Kidney tubule cell (primary cell): ENCODE measurements around the gene RNF17.
"Not testable (repeated sequence)": the region's sequence is repeated elsewhere in the genome, so short reads cannot be mapped to it uniquely, and the experiment has no call there.

Experiments used
- DNase-seq: peaks from one replicate; pipeline ENCODE4 v3.0.0-alpha.2; 2018; ENCODE audit warnings: low spot score

RNF17 gene

DNA sequence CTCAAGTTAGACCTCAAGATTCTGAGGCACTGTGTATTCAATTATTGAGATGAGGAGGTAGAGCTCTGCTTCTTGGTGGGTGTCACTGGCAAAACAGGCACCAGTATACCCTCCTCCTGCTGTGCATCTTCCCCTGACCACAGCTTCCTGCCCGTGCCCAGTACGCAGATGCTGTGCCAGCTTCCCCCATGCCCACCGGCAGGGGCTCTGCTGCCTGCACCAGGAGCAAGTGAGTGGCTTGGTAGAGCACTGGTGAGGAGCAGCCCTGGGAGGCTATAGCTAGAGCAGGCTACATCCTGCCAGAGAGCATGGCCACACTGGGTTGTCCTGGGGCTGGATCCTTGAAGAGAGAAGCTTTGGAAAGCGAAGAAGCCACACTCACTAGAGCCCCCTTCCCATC lies 21.0 kb upstream of the RNF17 start:
- DNase-seq, result no peak

DNA sequence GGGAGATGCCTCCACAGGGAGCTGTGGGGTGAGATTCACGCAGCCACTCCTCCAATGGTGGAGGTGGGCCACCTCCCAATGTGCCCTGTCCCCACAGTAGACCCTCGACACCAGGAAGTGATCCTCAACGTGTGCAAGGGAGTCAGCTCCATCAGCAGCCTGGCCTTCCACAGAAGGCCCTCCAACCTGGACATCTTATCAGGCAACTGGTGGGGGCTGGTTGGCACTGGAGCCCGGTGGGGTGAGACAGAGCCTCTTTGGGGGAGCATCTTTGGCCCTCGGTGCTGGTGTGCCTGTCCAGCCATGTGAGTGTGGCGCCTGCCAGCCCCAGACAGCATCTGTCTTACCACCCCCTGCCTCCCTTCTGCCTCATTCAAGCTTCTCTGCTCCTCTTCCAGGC lies 19.7 kb upstream of the RNF17 start:
- DNase-seq, result no peak

DNA sequence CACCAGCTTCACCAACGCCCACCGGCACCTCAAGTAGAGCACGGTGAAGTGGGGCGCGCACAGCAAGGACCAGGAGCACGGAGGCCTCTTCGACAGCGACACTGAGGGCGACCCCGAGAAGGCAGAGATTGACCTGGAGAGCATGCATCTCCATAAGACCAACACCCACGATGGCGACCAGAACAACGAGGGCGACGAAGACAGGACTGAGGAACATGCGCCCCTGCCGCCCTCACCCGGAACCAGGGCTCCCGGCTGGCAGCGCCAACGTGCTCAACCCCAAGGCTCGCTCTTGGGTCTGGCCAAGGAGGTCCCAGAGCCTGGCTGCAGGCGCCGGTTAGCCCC lies 18.5 kb upstream of the RNF17 start:
- DNase-seq, result no peak

DNA sequence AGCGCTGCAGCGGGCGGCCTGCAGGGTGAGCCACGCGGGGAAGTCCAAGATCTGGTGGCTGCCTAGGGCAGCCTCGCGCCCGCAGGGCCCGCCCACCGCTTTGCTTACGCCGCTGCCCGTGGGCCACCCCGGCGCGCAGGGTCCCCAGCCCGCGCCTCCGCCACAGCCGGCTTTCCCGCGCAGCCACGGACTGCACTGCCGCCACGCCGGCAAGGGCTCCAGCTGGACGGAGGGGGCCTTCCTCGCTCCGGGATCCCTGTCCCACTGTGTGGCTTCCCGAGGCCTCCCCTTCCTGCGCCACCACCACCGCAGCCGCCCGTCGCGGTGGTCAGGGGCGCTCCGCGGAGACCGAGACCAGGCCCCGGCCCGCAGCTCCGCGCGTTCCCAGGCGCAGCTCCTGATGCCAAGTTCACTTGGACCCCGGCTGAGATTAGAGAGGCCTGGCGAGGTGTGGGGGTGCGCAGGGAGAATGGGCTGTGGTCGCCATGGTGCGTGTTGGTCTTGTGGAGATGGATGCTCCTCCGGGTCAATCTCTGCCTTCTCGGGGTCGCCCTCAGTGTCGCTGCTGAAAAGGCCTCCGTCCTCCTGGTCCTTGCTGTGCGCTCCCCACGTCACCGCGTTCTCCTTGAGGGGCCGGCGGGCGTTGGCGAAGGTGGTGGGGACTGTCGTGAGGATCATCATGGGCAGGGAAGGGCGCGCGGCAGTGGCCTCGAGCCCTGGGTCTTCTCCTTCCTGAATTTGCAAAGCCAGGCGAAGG lies 17.9 kb upstream of the RNF17 start:
- DNase-seq, result no peak

DNA sequence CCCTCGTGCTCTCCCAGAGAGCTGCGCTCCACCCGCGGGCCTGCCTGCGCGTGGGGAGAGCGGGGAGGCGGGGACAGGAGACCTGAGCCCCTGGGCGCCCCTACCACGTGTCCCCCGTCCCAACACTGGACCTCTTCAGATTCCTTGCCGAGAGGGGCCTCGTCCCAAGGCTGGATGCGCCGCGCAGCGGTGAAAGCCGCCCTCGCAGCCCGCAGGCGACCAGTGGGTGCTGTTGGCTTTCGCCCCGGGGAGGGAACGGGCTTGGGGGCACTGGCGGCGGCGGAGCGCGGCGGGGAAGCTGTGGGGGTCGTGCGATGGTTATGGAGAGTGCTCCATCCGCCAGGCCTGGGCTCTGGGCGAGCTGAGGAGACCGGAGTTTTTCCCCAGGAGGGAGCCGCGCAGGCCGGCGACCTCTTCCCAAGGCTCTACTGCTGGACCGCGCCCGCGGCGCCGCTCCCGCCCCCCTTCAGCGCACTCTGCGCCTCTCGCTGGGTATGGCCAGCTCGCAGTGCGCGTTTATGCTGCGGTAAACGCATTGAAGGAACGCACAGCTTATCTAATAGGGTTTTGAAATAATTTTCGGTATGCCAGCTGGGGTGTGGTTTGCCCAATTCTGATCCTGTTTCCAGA lies 17.2 kb upstream of the RNF17 start:
- peak; percentile 26 for DNase-seq

DNA sequence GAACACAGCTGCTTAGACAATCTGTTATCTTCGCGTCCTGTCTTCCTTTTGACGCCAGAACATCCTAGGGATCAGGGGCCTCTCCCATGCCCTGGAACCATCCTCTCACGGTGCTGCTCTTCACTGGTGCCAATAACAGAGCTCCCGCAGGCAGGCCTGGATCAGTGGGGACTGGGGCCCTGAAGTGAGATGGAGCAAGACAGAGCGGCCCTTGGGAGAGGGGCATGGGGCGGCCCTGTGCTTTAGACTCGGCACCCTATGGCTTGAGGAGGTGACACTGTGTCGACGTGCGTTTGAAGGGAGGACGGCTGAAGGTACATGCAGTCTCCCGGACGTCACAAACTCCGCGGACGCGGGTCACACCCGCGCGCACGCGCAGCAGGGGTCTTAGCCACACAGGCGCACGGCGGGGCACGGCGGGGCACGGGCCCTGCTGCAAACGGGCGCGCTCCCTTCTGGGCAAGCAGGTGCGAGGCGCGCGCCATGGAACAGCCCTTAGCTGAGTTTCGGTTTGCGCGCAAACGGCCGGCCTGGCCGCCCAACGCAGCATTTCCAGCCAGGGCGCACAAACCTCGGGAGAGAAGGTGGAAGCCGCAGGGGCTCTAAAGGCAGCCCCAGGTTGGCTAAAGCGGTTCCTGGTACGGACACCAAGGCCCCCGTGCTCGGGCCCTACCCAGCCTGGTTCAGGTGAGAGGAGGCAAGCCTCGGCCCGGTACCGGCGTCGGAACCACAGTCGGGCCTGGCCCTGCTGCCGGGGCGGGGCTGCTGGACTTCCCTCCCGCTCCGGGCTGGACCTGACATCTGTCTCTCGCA lies 16.5 kb upstream of the RNF17 start:
- peak; percentile 31 for DNase-seq

DNA sequence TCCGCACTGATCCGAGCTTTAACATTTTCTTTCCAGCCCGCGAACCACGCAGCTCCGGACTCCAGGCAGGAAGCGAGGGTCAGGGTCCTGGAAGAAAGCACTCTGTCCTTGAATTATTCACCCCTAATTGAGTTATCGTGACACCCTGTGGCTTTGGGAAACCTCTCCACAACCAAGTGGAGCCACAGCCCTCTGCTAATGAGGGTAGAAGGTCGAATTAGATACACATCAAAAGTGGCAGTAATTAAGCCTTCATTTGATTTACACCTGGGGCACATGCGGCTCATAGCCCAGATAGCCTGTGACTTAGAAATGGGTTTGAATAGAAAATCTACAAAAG lies 15.9 kb upstream of the RNF17 start:
- DNase-seq, result no peak

DNA sequence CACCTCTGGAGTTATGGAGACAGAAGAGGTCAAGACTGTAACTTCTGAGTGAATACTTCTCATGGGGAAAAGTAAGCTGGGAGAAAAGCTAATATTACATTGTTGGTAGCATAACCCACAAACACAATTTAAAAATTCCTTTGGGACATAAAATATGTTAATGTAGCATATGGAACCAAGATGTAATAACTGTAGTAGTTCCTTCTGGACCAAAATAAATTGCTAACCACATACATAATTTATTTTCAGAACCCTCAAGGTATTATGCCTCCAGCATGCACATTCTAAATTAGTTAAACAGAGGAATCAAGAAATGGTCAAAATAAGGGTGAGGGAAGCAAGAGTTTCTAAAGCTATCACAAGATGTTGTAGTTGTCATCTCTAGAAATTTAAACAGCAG lies 4.8 kb upstream of the RNF17 start:
- DNase-seq, result no peak

DNA sequence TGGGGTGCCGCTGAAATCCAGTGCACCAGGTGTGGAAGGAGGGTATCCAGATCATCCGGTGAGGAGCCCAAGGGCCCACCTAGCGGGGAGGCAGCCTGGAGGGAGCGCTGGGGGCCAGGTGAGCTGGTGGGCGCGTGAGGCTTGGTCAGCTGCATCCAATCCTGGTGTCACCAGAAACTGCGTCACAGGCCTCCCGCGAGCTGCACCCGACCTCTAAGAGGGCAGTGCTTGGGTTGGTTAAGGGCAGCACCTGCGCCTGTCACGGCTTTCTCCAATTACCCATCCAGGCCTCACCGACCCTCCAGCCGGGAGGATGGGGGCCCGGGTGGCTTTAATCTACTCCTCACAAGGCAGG lies 284 bp downstream of the RNF17 start:
- no peak for DNase-seq

DNA sequence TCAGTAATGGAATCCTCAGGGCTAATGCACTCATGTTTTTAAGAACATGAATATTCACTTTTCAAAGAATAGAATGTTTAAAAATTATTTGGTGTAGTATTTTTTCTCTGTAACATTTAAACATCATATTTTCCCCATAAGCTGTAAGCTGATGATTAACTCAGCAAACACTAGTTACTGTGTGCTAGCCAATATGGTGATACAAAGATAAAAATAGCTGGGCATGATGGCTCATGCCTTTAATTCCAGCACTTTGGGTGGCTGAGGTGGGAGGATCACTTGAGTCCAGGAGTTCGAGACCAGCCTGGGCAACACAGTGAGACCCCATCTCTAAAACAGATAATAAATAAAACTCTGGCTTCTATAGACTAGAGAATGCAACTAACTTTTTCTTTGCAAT lies 13.2 kb downstream of the RNF17 start:
- DNase-seq, result no peak

DNA sequence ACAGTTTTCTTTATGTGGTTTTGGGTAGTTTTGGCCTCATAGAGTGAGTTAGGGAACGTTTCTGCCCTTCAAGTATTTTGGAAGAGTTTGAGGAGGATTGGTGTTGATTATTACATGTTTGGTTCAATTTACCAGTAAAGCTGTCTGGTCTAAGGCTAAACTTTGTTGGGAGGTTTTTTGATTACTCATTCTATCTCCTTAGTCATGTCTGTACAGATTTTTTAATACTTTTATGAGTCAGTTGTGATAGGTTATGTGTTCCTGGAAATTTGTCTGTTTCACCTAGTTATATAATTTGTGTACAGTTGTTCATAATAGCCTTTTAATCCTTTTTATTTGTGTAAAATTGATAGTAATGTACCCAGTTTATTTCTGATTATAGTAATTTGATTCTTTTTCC lies 20.4 kb downstream of the RNF17 start:
- DNase-seq, result no peak

DNA sequence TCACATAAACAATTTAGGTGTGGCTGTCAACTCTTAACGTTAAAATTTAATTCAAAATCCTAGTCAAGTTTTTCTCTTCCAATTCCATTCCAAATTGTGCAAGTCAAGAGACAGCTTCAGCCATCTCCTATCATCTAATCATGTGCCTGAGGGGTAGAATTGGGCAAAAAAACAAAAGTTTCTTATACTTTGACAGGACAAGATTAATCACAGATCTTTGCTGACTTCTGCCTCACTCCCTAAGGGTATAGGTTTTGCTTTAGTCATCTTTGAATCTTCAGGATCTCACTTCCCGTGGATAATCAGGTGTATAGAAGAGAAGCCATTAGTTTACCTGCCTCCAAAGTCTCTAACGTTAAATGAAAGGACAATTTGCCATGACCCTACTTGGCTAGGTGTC lies 24.6 kb downstream of the RNF17 start:
- DNase-seq, result no peak

DNA sequence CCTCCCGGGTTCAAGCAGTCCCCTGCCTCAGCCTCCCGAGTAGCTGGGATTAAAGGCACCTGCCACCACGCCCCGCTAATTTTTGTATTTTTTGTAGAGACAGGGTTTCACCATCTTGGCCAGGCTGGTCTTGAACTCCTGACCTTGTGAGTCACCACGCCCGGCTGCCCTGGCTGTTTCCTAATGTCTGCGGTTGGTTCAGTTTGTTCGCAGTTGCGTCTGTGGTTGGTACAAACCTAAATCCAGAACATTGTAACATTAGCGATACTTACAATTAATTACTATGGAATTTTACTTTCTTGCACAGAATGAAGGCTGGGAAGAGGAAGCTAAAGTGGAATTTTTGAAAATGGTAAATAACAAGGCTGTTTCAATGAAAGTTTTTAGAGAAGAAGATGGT lies 38.1 kb downstream of the RNF17 start:
- no peak for DNase-seq

DNA sequence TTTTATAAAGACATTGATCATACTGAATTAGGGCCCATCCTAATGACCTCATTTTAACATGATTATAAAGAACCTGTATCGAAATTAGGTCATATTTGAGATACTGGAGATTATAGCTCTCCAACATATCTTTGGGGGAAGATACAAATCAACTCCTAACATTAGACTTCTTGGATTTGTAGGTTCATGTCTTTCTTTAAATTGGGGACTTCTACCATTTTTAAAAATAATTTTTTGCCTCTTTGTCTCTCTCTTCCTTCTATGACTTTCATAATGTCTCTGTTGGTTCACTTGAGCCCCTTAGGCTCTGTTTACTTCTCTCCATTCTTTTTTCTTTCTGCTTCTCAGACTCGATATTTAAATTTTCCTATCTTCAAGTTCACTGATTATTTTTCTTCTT lies 57.2 kb downstream of the RNF17 start:
- DNase-seq, result no peak

DNA sequence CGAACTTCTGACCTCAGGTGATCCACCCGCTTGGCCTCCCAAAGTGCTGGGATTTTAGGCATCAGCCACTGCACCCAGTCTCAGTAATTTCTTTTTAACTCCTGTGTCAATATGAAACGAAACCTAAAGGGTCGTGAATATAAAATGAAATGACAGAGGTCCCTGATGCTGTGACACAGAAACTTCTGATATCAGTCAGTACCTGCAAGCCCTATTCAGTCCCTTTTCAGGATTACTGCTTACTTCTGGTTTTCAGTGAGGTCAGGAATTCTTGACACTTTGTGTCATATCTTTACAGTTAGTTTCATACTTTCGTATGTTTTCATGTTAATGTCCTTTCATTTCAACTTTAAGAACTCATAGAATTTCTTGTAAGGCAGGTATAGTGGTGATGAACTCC lies 58.7 kb downstream of the RNF17 start:
- no peak for DNase-seq

DNA sequence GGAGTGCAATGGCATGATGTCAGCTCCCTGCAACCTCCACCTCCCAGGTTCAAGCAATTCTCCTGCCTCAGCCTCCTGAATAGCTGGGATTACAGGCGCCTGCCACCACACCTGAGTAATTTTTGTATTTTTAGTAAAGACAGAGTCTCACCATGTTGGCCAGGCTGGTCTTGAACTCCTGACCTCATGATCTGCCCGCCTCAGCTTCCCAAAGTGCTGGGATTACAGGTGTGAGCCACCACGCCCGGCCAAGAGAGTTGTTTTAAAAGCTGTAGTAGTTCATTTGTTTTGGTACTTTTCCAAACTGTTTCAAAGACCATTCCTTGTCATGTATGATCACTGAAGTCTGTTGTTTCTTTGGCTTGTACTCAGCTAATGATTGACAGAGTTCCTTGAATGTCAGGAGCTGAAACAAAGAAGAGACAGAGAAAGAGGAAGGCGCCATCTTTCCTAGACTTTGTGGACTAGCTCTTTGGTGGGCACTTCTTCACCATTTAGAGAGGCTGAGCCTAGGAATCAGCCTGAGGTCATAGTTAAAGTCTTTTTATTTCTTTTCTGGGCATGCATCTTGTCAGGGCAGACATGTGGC lies 59.2 kb downstream of the RNF17 start:
- peak; percentile 6 for DNase-seq

DNA sequence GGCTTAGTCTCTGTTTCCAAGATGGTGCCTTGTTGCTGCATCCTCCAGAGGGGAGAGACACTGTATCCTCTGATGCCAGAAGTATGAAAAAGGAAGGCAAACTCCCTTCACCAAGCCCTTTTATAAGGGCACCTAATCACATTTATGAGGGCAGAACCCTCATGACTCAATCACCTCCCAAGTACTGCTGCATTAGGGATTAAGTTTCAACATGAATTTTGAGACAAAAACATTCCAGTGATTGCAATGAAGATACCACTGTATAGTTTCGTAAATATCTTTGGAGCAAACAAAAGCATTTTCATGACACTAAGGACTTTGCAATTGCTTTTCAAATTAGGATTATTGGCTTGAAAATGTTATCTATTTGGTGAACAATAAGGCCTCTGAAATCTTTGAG lies 63.8 kb downstream of the RNF17 start:
- no peak for DNase-seq

DNA sequence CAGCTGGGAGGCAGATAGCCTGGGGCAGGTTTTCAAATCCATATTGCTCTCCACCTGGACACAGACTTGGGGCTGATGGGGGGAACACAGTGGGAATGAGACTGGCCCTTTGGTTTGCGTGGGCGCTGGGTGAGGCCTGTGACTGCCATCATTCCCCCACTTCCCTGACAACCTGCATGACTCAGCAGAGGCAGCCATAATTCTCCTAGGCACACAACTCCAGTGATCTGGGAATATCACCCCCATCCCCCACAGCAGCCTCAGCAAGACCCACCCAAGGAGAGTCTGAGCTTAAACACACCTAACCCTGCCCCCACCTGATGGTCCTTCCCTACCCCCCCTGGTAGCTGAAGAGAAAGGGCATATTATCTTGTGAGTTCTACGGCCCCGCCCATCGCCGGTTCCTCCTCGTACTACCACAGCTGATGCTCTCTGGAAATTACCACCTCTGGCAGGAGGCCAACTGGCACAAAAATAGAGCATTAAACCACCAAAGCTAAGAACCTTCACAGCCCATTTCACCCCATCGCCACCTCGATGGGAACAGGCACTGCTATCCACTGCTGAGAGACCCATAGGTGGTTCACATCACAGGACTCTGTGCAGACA lies 71.0 kb downstream of the RNF17 start:
- no peak for DNase-seq

DNA sequence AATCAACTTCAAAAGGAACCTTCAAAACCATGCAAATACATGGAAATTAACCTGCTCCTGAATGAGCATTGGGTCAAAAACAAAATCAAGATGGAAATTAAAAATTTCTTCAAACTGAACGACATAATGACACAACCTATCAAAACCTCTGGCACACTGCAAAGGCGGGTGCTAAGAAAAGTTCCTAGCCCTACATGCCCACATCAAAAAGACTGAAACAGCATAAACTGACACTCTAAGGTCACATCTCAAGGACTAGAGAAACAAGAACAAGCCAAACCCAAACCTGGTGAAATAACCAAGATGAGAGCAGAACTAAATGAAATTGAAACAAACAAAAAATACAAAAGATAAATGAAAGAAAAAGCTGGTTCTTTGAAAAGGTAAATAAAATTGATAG lies 73.6 kb downstream of the RNF17 start:
- DNase-seq, result not testable (repeated sequence)

DNA sequence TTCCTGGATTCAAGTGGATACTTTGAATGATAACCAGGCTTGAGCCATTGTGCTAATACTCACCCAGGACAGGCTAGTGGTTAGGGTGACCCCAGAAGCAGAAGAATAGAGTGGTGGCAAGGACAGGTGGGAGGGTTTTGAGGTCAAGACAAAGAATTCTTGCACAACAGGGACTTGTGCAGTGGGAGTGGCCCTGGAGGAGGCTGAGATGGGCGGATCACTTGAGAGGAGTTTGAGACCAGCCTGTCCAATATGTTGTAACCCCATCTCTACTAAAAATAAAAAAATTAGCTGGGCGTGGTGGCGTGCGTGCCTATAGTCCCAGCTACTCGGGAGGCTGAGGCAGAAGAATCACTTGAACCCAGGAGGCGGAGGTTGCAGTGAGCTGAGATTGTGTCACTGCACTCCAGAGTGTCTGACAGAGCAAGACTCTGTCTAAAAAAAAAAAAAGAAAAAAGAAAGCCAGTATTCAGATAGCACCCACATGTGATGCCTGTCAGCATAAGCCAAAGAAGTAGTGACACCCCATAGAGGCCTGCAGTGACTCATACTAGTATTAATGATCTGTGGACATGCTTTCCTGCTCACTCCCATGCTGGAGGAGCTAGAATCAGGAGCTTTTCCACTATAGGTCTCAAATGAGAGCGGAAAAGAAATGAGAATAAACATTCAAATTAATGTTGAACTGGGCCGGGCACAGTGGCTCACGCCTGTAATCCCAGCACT lies 78.7 kb downstream of the RNF17 start:
- peak; percentile 65 for DNase-seq

DNA sequence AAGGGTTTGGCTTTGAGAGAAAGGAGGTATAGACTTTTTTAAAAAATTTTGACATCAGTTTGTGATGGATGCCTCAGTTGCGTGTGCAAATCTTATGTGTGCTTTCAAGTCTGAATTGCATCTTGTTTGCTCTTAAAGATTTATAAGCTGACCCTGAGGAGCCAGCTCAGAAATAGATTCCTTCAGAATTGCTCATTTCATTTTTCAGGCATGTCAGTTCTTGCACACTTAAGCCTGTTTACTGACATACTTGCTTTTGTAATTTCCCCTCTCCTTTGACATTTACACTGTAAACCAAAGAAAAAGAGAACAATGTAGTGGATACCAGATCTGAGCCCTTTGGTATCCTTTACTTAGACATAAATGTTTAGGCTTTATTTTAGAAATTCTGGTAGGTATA lies 87.6 kb downstream of the RNF17 start:
- no peak for DNase-seq

DNA sequence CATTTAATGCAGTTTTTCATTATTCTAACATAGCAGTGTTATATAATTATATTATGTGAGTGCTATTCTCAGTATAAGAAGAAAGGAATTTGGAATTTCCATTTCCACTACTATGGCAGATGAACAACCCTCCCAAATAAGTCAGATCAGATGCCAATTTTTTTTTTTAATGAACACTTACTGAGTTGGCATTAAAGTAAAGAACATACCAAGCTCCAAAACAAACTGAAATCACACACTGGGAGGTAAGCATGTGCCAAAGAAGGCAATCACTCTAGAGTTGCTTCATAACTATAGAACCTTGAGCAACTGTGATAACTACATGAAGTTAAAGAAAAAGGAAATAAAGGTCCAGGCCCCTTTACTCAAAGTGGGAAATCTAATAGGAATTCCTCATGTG lies 90.3 kb downstream of the RNF17 start:
- DNase-seq, result no peak
